HCT116 (cell line): ENCODE results near the gene CYP4A22.

Source experiments
- CEBPB ChIP-seq: IDR thresholded peaks from 2 replicates; pipeline ENCODE4 v1.6.1; 2012; ENCODE audit warnings: low read depth
- CTCF ChIP-seq, 3 experiments: fragments of 200-600 bp in 1 of 3; sonication (generic) in 1 of 3; IDR thresholded peaks in 2 of 3; conservative IDR thresholded peaks in 1 of 3; 2 replicates each; pipeline ENCODE4 v1.5.1; 2012 to 2017; ENCODE audit warnings: low read depth in 2 of 3, low read length in 2 of 3, antibody characterized with exemption in 1 of 3, borderline replicate concordance in 1 of 3, control low read depth in 1 of 3, mild to moderate bottlenecking in 1 of 3, mixed read lengths in 1 of 3, mixed run types in 1 of 3, moderate library complexity in 1 of 3; ENCODE audit not compliant: insufficient read depth in 1 of 3
- EZH2phosphoT487 ChIP-seq: fragments of 200-600 bp; IDR thresholded peaks from 2 replicates; pipeline ENCODE4 v1.6.1; 2018; ENCODE audit warnings: antibody characterized with exemption, borderline replicate concordance
- FOSL1 ChIP-seq: IDR thresholded peaks from 2 replicates; pipeline ENCODE4 v1.6.1; 2012; ENCODE audit warnings: low read depth
- MAX ChIP-seq: IDR thresholded peaks from 2 replicates; pipeline ENCODE4 v1.6.1; 2012
- POLR2AphosphoS5 ChIP-seq: IDR thresholded peaks from 2 replicates; pipeline ENCODE4 v1.6.1; 2011; ENCODE audit warnings: mild to moderate bottlenecking, low read depth, low read length, moderate library complexity
- RAD21 ChIP-seq: IDR thresholded peaks from 2 replicates; pipeline ENCODE4 v1.6.1; 2012; ENCODE audit warnings: low read depth, mild to moderate bottlenecking
- TCF7L2 ChIP-seq: IDR thresholded peaks from 2 replicates; pipeline ENCODE4 v1.7.0; 2011; ENCODE audit warnings: borderline replicate concordance, inconsistent platforms; ENCODE audit not compliant: insufficient read depth, insufficient read length; ENCODE audit errors: extremely low read depth
- YY1 ChIP-seq: IDR thresholded peaks from 2 replicates; pipeline ENCODE4 v1.6.1; 2011; ENCODE audit warnings: low read length, low read depth, moderate library complexity, mild to moderate bottlenecking; ENCODE audit not compliant: insufficient replicate concordance; ENCODE audit errors: extremely low read depth
- ZBTB33 ChIP-seq: IDR thresholded peaks from 2 replicates; pipeline ENCODE4 v1.6.1; 2011; ENCODE audit warnings: mild to moderate bottlenecking, low read length, moderate library complexity; ENCODE audit not compliant: insufficient replicate concordance; ENCODE audit errors: extremely low read depth
- ZNF274 ChIP-seq: fragments of 200-500 bp; sonication (Bioruptor generic); IDR thresholded peaks from 2 replicates; pipeline ENCODE4 v1.6.1; 2014; ENCODE audit warnings: mild to moderate bottlenecking, low read depth, low read length, inconsistent platforms

- TF ChIP-seq CTCF (IDR thresholded peaks at IDR 0.05 in 2 of 3, conservative IDR thresholded peaks at IDR 0.05 in 1 of 3; ENCODE audit: borderline replicate concordance in 1 of 3, insufficient read depth in 1 of 3, low read depth in 2 of 3, low read length in 2 of 3) (no peak), ZBTB33 (no peak), MAX (no peak), ZNF274 (no peak), POLR2AphosphoS5 (no peak), TCF7L2 (no peak), YY1 (no peak), CEBPB (no peak), FOSL1 (no peak), EZH2phosphoT487 (no peak), RAD21 (no peak)
Observed at GRCh38 chr1:47186267-47187185, 49.3 kb downstream of the CYP4A22 start.
